Esophagus (tissue), 2 donors: ENCODE measurements around the gene TRMT13. TPM values are rescaled to one million over a fixed set of nuclear protein-coding genes. Genes with fewer than 3 reads are reported as not detected.
A peak's percentile ranks its signal among the peaks of the same experiment; 100 is the strongest.

ENCODE experiments used
- H3K27ac ChIP-seq, 2 donors: one replicate each; pipeline ENCODE4 v1.5.1; 2013; ENCODE audit warnings: low read depth in 2 of 2, mild to moderate bottlenecking in 2 of 2, inconsistent platforms in 1 of 2, low read length in 1 of 2, moderate library complexity in 1 of 2
- H3K27me3 ChIP-seq, 2 donors: one replicate each; pipeline ENCODE4 v1.6.1; 2013; ENCODE audit warnings: low read length in 2 of 2, control low read depth in 1 of 2, mild to moderate bottlenecking in 1 of 2; ENCODE audit not compliant: insufficient read depth in 2 of 2, control insufficient read depth in 1 of 2
- H3K36me3 ChIP-seq, 2 donors: one replicate each; pipeline ENCODE4 v1.6.1; 2013; ENCODE audit warnings: low read length in 1 of 2; ENCODE audit not compliant: control insufficient read depth in 2 of 2, insufficient read depth in 2 of 2
- H3K4me1 ChIP-seq, 2 donors: one replicate each; pipeline ENCODE4 v1.6.1; 2013; ENCODE audit warnings: low read length in 1 of 2; ENCODE audit not compliant: control insufficient read depth in 2 of 2, insufficient read depth in 2 of 2
- H3K4me3 ChIP-seq, 2 donors: one replicate each; pipeline ENCODE4 v1.5.1; 2013; ENCODE audit warnings: low read length in 2 of 2, mild to moderate bottlenecking in 2 of 2, low read depth in 1 of 2, moderate library complexity in 1 of 2
- H3K9me3 ChIP-seq, 2 donors: one replicate each; pipeline ENCODE4 v1.6.1; 2013; ENCODE audit warnings: mild to moderate bottlenecking in 2 of 2, low read depth in 1 of 2, low read length in 1 of 2, moderate library complexity in 1 of 2; ENCODE audit not compliant: control insufficient read depth in 2 of 2, insufficient read depth in 1 of 2
- WGBS, 2 donors: extraction: QIAGEN DNeasy Blood & Tissue Kit; methylation state at CpG; one replicate each; pipeline ENCODE4 v1.1.7; 2013; 5-methylcytosine and 5-hydroxymethylcytosine counted together
- polyA plus RNA-seq, 2 donors: library from polyadenylated mRNA; stranded (reverse); fragments of 200-250 nt; gene quantifications; one replicate each; pipeline ENCODE4 v1.2.3, GENCODE V29; 2013
- donor health status: healthy with polysubstance abuse.
- donor health status: Bipolar disorder and iron deficiency.

Gene TRMT13
- polyA plus RNA-seq, 2 donors: 7.5 to 11.7 TPM

DNA sequence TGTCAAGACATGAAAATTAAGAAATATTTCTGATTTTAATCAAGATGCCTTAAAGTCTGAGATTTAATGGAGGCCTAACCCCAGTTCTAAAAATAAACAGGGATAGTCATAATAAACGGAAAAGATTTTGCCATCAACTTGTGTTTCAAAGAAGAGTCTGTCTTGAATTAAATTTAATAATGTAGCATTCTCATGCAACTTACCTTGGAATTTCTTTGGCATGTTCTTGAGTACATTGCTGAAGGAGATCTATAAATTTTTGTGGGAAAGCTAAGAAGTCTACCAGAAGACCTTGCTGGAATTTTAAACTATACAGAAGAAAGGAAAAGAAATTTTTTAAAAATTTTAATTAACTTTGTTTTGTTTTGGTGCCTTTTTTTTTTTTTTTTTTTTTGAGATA, 10.8 kb upstream of the TRMT13 start:
- WGBS, 2 donors: 81 to 85% methylated on average over 1 of the region's 1 CpG
- H3K4me1 ChIP-seq: no peaks in the 10 kb centered on the region
- no peaks in the 10 kb centered on the region for H3K27me3 ChIP-seq
- no peak overlapping the region for H3K27ac ChIP-seq
- H3K9me3 ChIP-seq: no peaks in the 10 kb centered on the region
- no peaks in the 10 kb centered on the region for H3K36me3 ChIP-seq
- no peak overlapping the region for H3K4me3 ChIP-seq

DNA sequence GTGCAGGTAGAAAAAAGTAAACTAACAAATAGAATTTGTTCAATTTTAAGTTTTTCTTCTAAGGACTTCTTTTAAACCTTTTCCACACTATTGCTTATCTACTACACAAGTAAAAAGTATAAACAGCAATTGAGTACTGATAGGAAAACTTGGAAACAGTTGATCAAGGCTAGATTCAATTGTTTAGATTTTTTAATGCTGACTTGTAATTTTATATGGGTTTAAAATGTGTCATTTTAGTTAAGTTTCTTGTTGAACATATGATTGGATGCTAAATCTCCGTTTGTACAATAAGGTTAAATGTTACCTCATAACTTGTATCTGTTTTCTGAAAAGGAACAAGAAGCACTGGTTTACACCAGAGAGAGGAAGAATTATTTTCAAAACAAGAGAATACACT, 5.7 kb upstream of the TRMT13 start:
- 74 to 77% methylated on average over 1 of the region's 1 CpG for WGBS, 2 donors

GRCh38 chr1:100130552-100131077, 2.3 kb upstream of the TRMT13 start:
- Histone ChIP-seq H3K4me1 (no peaks in the 10 kb centered on the region), H3K9me3 (no peaks in the 10 kb centered on the region), H3K36me3 (no peaks in the 10 kb centered on the region), H3K4me3 (no peak overlapping the region), H3K27ac (no peak overlapping the region), H3K27me3 (no peaks in the 10 kb centered on the region)
- 80 to 83% methylated on average over 5 of the region's 5 CpGs for WGBS, 2 donors

More for the DNA sequence above, 5.7 kb upstream of the TRMT13 start:
- no peak overlapping the region for H3K27ac ChIP-seq
- no peaks in the 10 kb centered on the region for H3K36me3 ChIP-seq
- no peaks in the 10 kb centered on the region for H3K4me1 ChIP-seq
- H3K9me3 ChIP-seq: no peaks in the 10 kb centered on the region
- no peaks in the 10 kb centered on the region for H3K27me3 ChIP-seq
- H3K4me3 ChIP-seq: no peak overlapping the region

GRCh38 chr1:100131623-100132022, 1.3 kb upstream of the TRMT13 start:
- no peaks in the 10 kb centered on the region for H3K9me3 ChIP-seq
- WGBS, 2 donors: 71 to 79% methylated on average over 8 of the region's 8 CpGs
- H3K4me1 ChIP-seq: no peaks in the 10 kb centered on the region
- no peaks in the 10 kb centered on the region for H3K36me3 ChIP-seq
- no peak overlapping the region for H3K27ac ChIP-seq
- H3K4me3 ChIP-seq: peak overlapping the region in 1 of 2 donors; percentile 99
- no peaks in the 10 kb centered on the region for H3K27me3 ChIP-seq

DNA sequence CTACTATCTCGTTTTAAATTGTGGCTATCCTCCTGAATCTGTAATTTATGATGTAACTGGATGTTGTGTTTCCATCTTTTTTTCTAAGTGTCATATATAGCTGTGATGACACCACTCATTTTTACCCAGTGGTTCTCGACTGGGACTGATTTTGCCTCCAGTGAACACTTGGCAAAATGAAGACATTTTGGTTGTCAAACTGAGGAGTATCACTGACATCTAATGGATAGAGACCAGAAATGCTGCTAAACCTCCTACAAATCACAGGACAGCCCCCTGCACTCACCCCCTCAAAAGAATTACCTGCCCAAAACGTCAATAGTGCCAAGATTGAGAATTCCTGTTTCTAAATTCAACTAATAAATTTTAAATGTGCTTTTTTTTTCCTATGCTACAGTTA, 1.9 kb downstream of the TRMT13 start:
- no peak overlapping the region for H3K4me3 ChIP-seq
- H3K9me3 ChIP-seq: no peaks in the 10 kb centered on the region
- WGBS, 2 donors: 71 to 72% methylated on average over 3 of the region's 3 CpGs
- H3K27ac ChIP-seq: no peak overlapping the region
- H3K27me3 ChIP-seq: no peaks in the 10 kb centered on the region
- peaks cover 0 to 2% of the 10 kb centered on the region in 2 donors for H3K36me3 ChIP-seq
- H3K4me1 ChIP-seq: no peaks in the 10 kb centered on the region

DNA sequence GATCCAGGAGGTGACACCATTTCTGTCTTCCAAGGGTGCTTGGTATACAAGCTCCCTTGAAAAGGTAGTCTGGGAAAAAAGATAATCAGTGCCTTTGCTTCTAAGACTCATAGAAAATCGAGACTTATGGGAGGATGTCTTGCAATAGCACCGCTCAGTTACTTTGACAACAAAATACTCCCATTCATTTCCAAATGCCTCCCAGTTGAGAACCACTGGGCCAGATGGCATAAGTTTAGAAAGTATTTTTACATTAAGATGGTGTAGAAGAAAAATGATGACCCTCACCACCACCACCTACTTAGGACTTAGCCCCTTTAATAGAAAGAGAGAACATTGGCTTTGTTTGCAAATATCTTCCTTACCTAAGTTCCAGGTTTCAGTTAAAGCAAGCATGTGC, 4.6 kb downstream of the TRMT13 start:
- no peaks in the 10 kb centered on the region for H3K27me3 ChIP-seq
- no peaks in the 10 kb centered on the region for H3K4me1 ChIP-seq
- H3K9me3 ChIP-seq: no peaks in the 10 kb centered on the region
- peaks cover 4 to 5% of the 10 kb centered on the region in 2 donors for H3K36me3 ChIP-seq
- 95 to 97% methylated on average over 2 of the region's 2 CpGs for WGBS, 2 donors
- no peak overlapping the region for H3K4me3 ChIP-seq
- no peak overlapping the region for H3K27ac ChIP-seq

DNA sequence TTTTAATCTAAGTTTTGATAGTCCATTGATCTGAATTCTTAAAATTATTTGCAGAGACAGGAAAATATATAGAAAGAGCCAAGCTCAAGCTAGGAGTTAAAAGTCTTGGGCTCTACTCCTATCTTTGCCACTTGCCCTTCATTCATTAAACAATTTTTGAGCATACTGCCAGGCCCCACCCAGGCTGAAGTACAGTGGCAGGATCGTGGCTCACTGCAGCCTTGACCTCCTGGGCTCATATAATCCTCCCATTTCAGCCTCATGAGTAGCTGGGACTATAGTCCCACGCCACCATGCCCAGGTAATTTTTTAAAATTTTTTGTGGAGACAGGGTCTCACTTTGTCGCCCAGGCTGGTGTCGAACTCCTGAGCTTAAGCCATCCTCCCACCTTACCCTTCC, 8.2 kb downstream of the TRMT13 start:
- Histone ChIP-seq H3K36me3 (peaks cover 5 to 9% of the 10 kb centered on the region in 2 donors), H3K4me3 (no peak overlapping the region)
- WGBS, 2 donors: 91 to 92% methylated on average over 4 of the region's 4 CpGs

GRCh38 chr1:100142343-100142742, 9.4 kb downstream of the TRMT13 start:
- 78 to 87% methylated on average over 3 of the region's 3 CpGs for WGBS, 2 donors
- no peak overlapping the region for H3K27ac ChIP-seq
- no peaks in the 10 kb centered on the region for H3K9me3 ChIP-seq
- peaks cover 5 to 9% of the 10 kb centered on the region in 2 donors for H3K36me3 ChIP-seq
- no peaks in the 10 kb centered on the region for H3K27me3 ChIP-seq
- no peak overlapping the region for H3K4me3 ChIP-seq
- no peaks in the 10 kb centered on the region for H3K4me1 ChIP-seq

More for the DNA sequence above, 8.2 kb downstream of the TRMT13 start:
- no peaks in the 10 kb centered on the region for H3K4me1 ChIP-seq
- H3K27ac ChIP-seq: no peak overlapping the region
- no peaks in the 10 kb centered on the region for H3K27me3 ChIP-seq
- H3K9me3 ChIP-seq: no peaks in the 10 kb centered on the region

DNA sequence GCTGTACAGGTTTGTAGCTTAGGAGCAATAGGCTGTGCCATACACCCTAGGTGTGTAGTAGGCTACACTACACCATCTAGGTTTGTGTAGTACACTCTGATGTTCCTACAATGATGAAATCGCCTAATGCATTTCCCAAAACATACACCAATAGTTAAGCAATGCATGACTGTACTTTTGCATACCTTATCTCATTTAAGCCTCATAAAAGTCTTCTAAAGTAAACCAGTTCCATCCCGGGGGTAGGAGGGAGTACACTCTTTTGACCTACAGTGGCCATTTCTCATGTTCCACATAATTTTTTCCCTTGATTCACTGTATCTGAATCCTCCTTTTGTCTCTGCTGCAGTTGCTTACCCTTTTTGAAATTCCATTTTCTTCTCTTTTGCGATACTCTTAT, 12.2 kb downstream of the TRMT13 start:
- Histone ChIP-seq H3K9me3 (no peaks in the 10 kb centered on the region), H3K4me3 (no peak overlapping the region), H3K27me3 (no peaks in the 10 kb centered on the region), H3K36me3 (peaks cover 9% of the 10 kb centered on the region in 2 donors), H3K27ac (no peak overlapping the region), H3K4me1 (no peaks in the 10 kb centered on the region)
- 90 to 94% methylated on average over 3 of the region's 3 CpGs for WGBS, 2 donors

DNA sequence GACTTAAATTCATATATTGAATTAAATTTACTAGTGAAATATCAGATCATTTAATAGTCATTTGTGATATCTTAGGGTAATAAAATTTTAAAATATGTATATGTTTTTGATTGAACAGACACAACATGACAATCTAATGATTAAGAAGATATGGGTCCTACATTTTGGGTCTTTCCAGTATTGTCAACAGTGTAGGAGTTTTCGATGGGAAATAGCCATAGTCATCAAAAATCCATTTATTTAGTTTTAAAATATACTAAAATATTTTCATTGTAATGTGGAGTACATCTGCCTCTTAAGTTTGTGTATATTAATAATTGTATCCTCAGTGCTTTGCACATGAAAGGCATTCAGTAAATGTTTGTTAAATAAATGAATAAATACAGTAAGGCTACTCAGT, 14.0 kb downstream of the TRMT13 start:
- WGBS, 2 donors: 92 to 96% methylated on average over 1 of the region's 1 CpG
- Histone ChIP-seq H3K36me3 (peaks cover 4 to 9% of the 10 kb centered on the region in 2 donors), H3K4me1 (no peaks in the 10 kb centered on the region), H3K9me3 (no peaks in the 10 kb centered on the region), H3K4me3 (no peak overlapping the region), H3K27ac (no peak overlapping the region), H3K27me3 (no peaks in the 10 kb centered on the region)
